Activated CD8-positive, alpha-beta T cell treated with anti-CD3 and anti-CD28 coated beads for 36 hours (primary cell): ENCODE measurements around the gene MRPL46. TPM values are rescaled to one million over a fixed set of nuclear protein-coding genes. Genes with fewer than 3 reads are reported as not detected.

Source experiments
- ATAC-seq: fragments of 200-7000 bp; cut with Tn5 transposase; one replicate; pipeline ENCODE4 v1.10.0; 2021; ENCODE audit warnings: mild to moderate bottlenecking, moderate library complexity
- CTCF ChIA-PET: fragments of 350-600 bp; sonication (Branson Sonifier 250); formaldehyde crosslinking; loops from one replicate; lab custom pipeline; 2021; ENCODE audit warnings: antibody characterized with exemption; lab: Charles Lee
- POLR2A ChIA-PET: fragments of 350-600 bp; sonication (Branson Sonifier 250); formaldehyde crosslinking; loops from one replicate; lab custom pipeline; 2021; ENCODE audit warnings: antibody characterized with exemption; lab: Charles Lee
- DNase-seq: peaks from one replicate; pipeline ENCODE4 v3.0.0-alpha.2; 2020
- H3K27ac Mint-ChIP-seq: one replicate; pipeline ENCODE4 v1.8.0; 2021; ENCODE audit warnings: mild to moderate bottlenecking, mixed read lengths
- H3K27me3 Mint-ChIP-seq: one replicate; pipeline ENCODE4 v1.8.0; 2021; ENCODE audit warnings: mixed read lengths
- H3K36me3 Mint-ChIP-seq: one replicate; pipeline ENCODE4 v1.8.0; 2021; ENCODE audit warnings: low read depth, mixed read lengths
- H3K4me1 Mint-ChIP-seq: one replicate; pipeline ENCODE4 v1.8.0; 2021; ENCODE audit warnings: low read depth, mixed read lengths
- H3K4me3 Mint-ChIP-seq: one replicate; pipeline ENCODE4 v1.8.0; 2021; ENCODE audit warnings: mild to moderate bottlenecking, moderate library complexity, mixed read lengths
- H3K9me3 Mint-ChIP-seq: one replicate; pipeline ENCODE4 v1.8.0; 2021; ENCODE audit warnings: mixed read lengths
- intact Hi-C: fragments of 100-400 bp; cut with micrococcal nuclease; formaldehyde crosslinking; loops from one replicate; pipeline ENCODE4 v1.10.0; 2022
- total RNA-seq, 2 experiments: library from RNA; stranded (reverse); gene quantifications; one replicate each; pipeline ENCODE4 v1.2.3, GENCODE V29; 2021
- TF ChIP-seq, protein P1 (sequence below): fragments of 200-600 bp; IDR thresholded peaks from one replicate; pipeline ENCODE4 v1.8.0; 2022; ENCODE audit warnings: antibody characterized with exemption, mild to moderate bottlenecking

The MRPL46 gene
- total RNA-seq, 2 experiments from 2014 or later = 34.4 to 35.0 TPM

DNA sequence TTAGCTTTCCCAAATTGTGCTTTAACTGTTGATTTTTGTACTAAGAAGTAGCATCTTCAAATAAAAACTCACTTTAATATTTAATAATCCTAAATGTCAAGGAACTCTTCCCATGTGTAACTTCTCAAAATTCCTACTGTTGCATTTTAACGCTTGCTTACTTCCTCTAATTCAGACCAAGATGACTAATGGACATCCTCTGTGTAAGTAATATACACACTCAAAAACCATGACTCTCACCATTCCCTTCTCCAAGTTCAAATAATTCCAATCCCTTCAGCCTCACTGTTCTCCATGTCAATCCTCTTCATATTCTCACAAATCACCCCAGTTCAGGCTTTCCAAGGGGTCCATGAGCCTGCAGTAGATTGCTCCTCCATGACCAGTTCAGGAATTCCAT, 13.0 kb downstream of the MRPL46 start:
- POLR2A ChIA-PET = interaction anchor here (1.1 to 1.4 kb wide), 2 partner anchors 9 to 12 kb away, joined by 3 to 4 read pairs; no protein-coding TSS in a partner anchor
- Mint-ChIP-seq H3K9me3 (no peaks in the 10 kb centered on the region), H3K27ac (no peak overlapping the region), H3K27me3 (peaks cover 4% of the 10 kb centered on the region), H3K4me3 (no peak overlapping the region), H3K4me1 (peaks cover 4% of the 10 kb centered on the region), H3K36me3 (peaks cover 7% of the 10 kb centered on the region)
- TF ChIP-seq, protein P1, sequence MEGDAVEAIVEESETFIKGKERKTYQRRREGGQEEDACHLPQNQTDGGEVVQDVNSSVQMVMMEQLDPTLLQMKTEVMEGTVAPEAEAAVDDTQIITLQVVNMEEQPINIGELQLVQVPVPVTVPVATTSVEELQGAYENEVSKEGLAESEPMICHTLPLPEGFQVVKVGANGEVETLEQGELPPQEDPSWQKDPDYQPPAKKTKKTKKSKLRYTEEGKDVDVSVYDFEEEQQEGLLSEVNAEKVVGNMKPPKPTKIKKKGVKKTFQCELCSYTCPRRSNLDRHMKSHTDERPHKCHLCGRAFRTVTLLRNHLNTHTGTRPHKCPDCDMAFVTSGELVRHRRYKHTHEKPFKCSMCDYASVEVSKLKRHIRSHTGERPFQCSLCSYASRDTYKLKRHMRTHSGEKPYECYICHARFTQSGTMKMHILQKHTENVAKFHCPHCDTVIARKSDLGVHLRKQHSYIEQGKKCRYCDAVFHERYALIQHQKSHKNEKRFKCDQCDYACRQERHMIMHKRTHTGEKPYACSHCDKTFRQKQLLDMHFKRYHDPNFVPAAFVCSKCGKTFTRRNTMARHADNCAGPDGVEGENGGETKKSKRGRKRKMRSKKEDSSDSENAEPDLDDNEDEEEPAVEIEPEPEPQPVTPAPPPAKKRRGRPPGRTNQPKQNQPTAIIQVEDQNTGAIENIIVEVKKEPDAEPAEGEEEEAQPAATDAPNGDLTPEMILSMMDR = no peak
- DNase-seq = no peak
- ATAC-seq = no peak
- CTCF ChIA-PET = interaction anchor here (0.8 to 3.2 kb wide), 10 partner anchors 10 to 211 kb away, joined by 3 to 28 read pairs (median 4); partner anchors contain the start of genes MRPL46 and MRPS11
- intact Hi-C loops = loop anchor here (10.0 kb wide), 1 partner anchor 209 kb away; no protein-coding TSS in a partner anchor

GRCh38 chr15:88453651-88454050, 13.5 kb downstream of the MRPL46 start:
- ChIA-PET CTCF (interaction anchor here (1.1 to 2.2 kb wide), 2 partner anchors 208 to 211 kb away, joined by 3 to 7 read pairs; no protein-coding TSS in a partner anchor), POLR2A (interaction anchor here (1.1 kb wide), 1 partner anchor 12 kb away, joined by 3 read pairs; no protein-coding TSS in a partner anchor)
- Mint-ChIP-seq H3K27me3 (peaks cover 4% of the 10 kb centered on the region), H3K9me3 (no peaks in the 10 kb centered on the region), H3K4me3 (no peak overlapping the region), H3K4me1 (peaks cover 4% of the 10 kb centered on the region), H3K27ac (no peak overlapping the region), H3K36me3 (peaks cover 4% of the 10 kb centered on the region)
- intact Hi-C loops = loop anchor here (10.0 kb wide), 1 partner anchor 209 kb away; no protein-coding TSS in a partner anchor
- ATAC-seq = no peak
- no peak for DNase-seq
- TF ChIP-seq, protein P1 = no peak

GRCh38 chr15:88450125-88450798, 16.9 kb downstream of the MRPL46 start:
- H3K4me1 Mint-ChIP-seq = peaks cover 4% of the 10 kb centered on the region
- TF ChIP-seq, protein P1 = peak; percentile 92
- ChIA-PET CTCF (interaction anchor here (0.6 to 2.8 kb wide), 27 partner anchors 10 to 222 kb away, joined by 3 to 17 read pairs (median 4); no protein-coding TSS in a partner anchor), POLR2A (interaction anchor here (0.6 to 1.3 kb wide), 4 partner anchors 16 to 220 kb away, joined by 3 to 4 read pairs (median 3); no protein-coding TSS in a partner anchor)
- H3K36me3 Mint-ChIP-seq = no peaks in the 10 kb centered on the region
- no peak overlapping the region for H3K27ac Mint-ChIP-seq
- intact Hi-C loops = loop anchor here (10.0 kb wide), 1 partner anchor 205 kb away; no protein-coding TSS in a partner anchor
- no peaks in the 10 kb centered on the region for H3K9me3 Mint-ChIP-seq
- DNase-seq = peak; percentile 89
- no peak overlapping the region for H3K4me3 Mint-ChIP-seq
- peaks cover 4% of the 10 kb centered on the region for H3K27me3 Mint-ChIP-seq
- ATAC-seq = peak; percentile 90

DNA sequence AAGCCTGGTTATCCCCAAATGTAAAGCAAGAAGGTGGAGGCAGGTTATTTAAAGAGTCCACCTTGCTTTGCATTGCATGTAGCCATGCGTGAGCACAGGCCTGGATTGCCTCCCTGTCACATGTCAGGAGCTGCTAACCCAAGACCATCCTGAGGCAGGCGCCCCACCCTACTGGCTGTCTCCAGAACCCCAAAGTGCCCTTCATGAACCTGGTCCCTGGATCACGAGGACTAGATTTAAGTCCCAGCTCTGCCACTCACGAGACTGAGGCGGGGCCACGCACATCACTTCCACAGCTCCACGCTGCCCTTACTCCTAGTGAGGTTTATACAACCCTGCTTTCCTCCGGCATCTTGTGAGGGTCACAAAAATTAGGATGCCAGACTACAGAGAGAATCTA, 17.6 kb downstream of the MRPL46 start:
- H3K36me3 Mint-ChIP-seq = no peaks in the 10 kb centered on the region
- H3K27me3 Mint-ChIP-seq = peaks cover 4% of the 10 kb centered on the region
- intact Hi-C loops = no loop called here
- CTCF ChIA-PET = interaction anchor here (0.6 to 2.8 kb wide), 25 partner anchors 9 to 221 kb away, joined by 3 to 17 read pairs (median 4); no protein-coding TSS in a partner anchor
- TF ChIP-seq, protein P1 = no peak
- DNase-seq = no peak
- no peak for ATAC-seq
- no peak overlapping the region for H3K27ac Mint-ChIP-seq
- POLR2A ChIA-PET = interaction anchor here (0.6 to 1.1 kb wide), 2 partner anchors 16 to 60 kb away, joined by 3 to 4 read pairs; no protein-coding TSS in a partner anchor
- H3K9me3 Mint-ChIP-seq = no peaks in the 10 kb centered on the region
- H3K4me3 Mint-ChIP-seq = no peak overlapping the region
- H3K4me1 Mint-ChIP-seq = peaks cover 4% of the 10 kb centered on the region
